Measurements from ENCODE around the gene ANKRD50. TPM values are rescaled to one million over a fixed set of nuclear protein-coding genes. Genes with fewer than 3 reads are reported as not detected.

Gene ANKRD50
- total RNA-seq, 6 donors from 2014 or later, result 9.2 to 26.5 (median 18.3) TPM

GRCh38 chr4:124697441-124697840 is 15.1 kb downstream of the ANKRD50 start:
- Histone ChIP-seq H3K9me3 (peaks cover 0 to 9% (median 1%) of the 10 kb centered on the region in 4 donors), H3K4me1 (peaks cover 0 to 2% (median under 1%) of the 10 kb centered on the region in 4 donors), H3K4me3 (no peak overlapping the region), H3K27ac (no peak overlapping the region), H3K27me3 (no peaks in the 10 kb centered on the region), H3K36me3 (peaks cover 0 to 2% (median 0%) of the 10 kb centered on the region in 4 donors)
- TF ChIP-seq POLR2AphosphoS5 (IDR thresholded peaks at IDR 0.05) (no peak), EP300 (IDR thresholded peaks at IDR 0.05) (no peak), CTCF (IDR thresholded peaks at IDR 0.05) (no peak), POLR2A (IDR thresholded peaks at IDR 0.05) (no peak)
- ATAC-seq (ENCODE audit: low FRiP score in 2 of 2) (no peak), DNase-seq (no peak)
- WGBS, 2 donors, result 93 to 97% methylated on average over 2 of the region's 2 CpGs

GRCh38 chr4:124696182-124696581 is 16.4 kb downstream of the ANKRD50 start:
- no peak for TF ChIP-seq POLR2AphosphoS5 (IDR thresholded peaks at IDR 0.05)
- TF ChIP-seq CTCF (IDR thresholded peaks at IDR 0.05), result no peak
- TF ChIP-seq POLR2A (IDR thresholded peaks at IDR 0.05), result no peak
- no peak for TF ChIP-seq EP300 (IDR thresholded peaks at IDR 0.05)
- Histone ChIP-seq H3K4me3 (no peak overlapping the region), H3K36me3 (peaks cover 0 to 2% (median 0%) of the 10 kb centered on the region in 4 donors), H3K9me3 (peaks cover 0 to 9% (median 1%) of the 10 kb centered on the region in 4 donors), H3K27ac (no peak overlapping the region), H3K4me1 (no peaks in the 10 kb centered on the region), H3K27me3 (no peaks in the 10 kb centered on the region)
- DNase-seq (no peak), ATAC-seq (ENCODE audit: low FRiP score in 2 of 2) (no peak)

- H3K9me3 ChIP-seq, result peaks cover 0 to 9% (median 1%) of the 10 kb centered on the region in 4 donors
- TF ChIP-seq POLR2A (IDR thresholded peaks at IDR 0.05), result no peak
- no peak for TF ChIP-seq CTCF (IDR thresholded peaks at IDR 0.05)
- TF ChIP-seq POLR2AphosphoS5 (IDR thresholded peaks at IDR 0.05), result no peak
- TF ChIP-seq EP300 (IDR thresholded peaks at IDR 0.05), result no peak
- H3K4me1 ChIP-seq, result no peaks in the 10 kb centered on the region
- no peaks in the 10 kb centered on the region for H3K27me3 ChIP-seq
- H3K36me3 ChIP-seq, result peaks cover 0 to 2% (median 0%) of the 10 kb centered on the region in 4 donors
- H3K27ac ChIP-seq, result no peak overlapping the region
- ATAC-seq (ENCODE audit: low FRiP score in 2 of 2) (no peak), DNase-seq (no peak)
- H3K4me3 ChIP-seq, result no peak overlapping the region
- 85 to 89% methylated on average over 6 of the region's 6 CpGs for WGBS, 2 donors
Observed at GRCh38 chr4:124694946-124695598, 17.5 kb downstream of the ANKRD50 start.

- no peak for ATAC-seq (ENCODE audit: low FRiP score in 2 of 2)
- no peak overlapping the region for H3K27ac ChIP-seq
- H3K27me3 ChIP-seq, result no peaks in the 10 kb centered on the region
- H3K9me3 ChIP-seq, result peaks cover 0 to 9% (median 1%) of the 10 kb centered on the region in 4 donors
- DNase-seq, result no peak
- TF ChIP-seq CTCF (IDR thresholded peaks at IDR 0.05), result no peak
- no peak for TF ChIP-seq EP300 (IDR thresholded peaks at IDR 0.05)
- TF ChIP-seq POLR2A (IDR thresholded peaks at IDR 0.05), result no peak
- peaks cover 0 to 2% (median 0%) of the 10 kb centered on the region in 4 donors for H3K36me3 ChIP-seq
- H3K4me1 ChIP-seq, result no peaks in the 10 kb centered on the region
- H3K4me3 ChIP-seq, result no peak overlapping the region
Observed at GRCh38 chr4:124694306-124694705, 18.2 kb downstream of the ANKRD50 start.

- ATAC-seq (ENCODE audit: low FRiP score in 2 of 2) (no peak), DNase-seq (no peak)
- no peak overlapping the region for H3K4me3 ChIP-seq
- H3K9me3 ChIP-seq, result peaks cover 0 to 9% (median under 1%) of the 10 kb centered on the region in 4 donors
- no peak for TF ChIP-seq EP300 (IDR thresholded peaks at IDR 0.05)
- TF ChIP-seq POLR2AphosphoS5 (IDR thresholded peaks at IDR 0.05), result no peak
- no peak for TF ChIP-seq POLR2A (IDR thresholded peaks at IDR 0.05)
- TF ChIP-seq CTCF (IDR thresholded peaks at IDR 0.05), result no peak
- WGBS, 2 donors, result 87 to 94% methylated on average over 2 of the region's 2 CpGs
- H3K27me3 ChIP-seq, result no peaks in the 10 kb centered on the region
- no peaks in the 10 kb centered on the region for H3K4me1 ChIP-seq
- H3K36me3 ChIP-seq, result no peaks in the 10 kb centered on the region
- H3K27ac ChIP-seq, result no peak overlapping the region
Observed at GRCh38 chr4:124691801-124692200, 20.7 kb downstream of the ANKRD50 start.
